Keratinocyte (primary cell): ENCODE measurements around the gene ZNF804A. TPM values are rescaled to one million over a fixed set of nuclear protein-coding genes. Genes with fewer than 3 reads are reported as not detected.

ENCODE experiments used
- DNase-seq: peaks from one replicate; pipeline ENCODE4 v3.0.0-alpha.2; 2011; ENCODE audit warnings: low read depth, missing footprints, low spot score
- FAIRE-seq: peaks from 2 replicates; lab custom pipeline; 2011; peaks lifted over from hg19 to GRCh38; lab: Jason Lieb, UNC
- H2AFZ ChIP-seq: 2 replicates; pipeline ENCODE4 v1.6.0; 2012; ENCODE audit warnings: low read length, control low read depth, inconsistent platforms; ENCODE audit not compliant: control insufficient read depth
- H3K27ac ChIP-seq: 2 replicates; pipeline ENCODE4 v1.5.1; 2011; ENCODE audit warnings: low read length; ENCODE audit not compliant: control insufficient read depth, insufficient read depth
- H3K27me3 ChIP-seq: 3 replicates; pipeline ENCODE4 v1.6.0; 2011; ENCODE audit warnings: low read length; ENCODE audit not compliant: control insufficient read depth, insufficient read depth; ENCODE audit errors: extremely low read depth
- H3K36me3 ChIP-seq, 2 experiments: 2 replicates in 1 of 2; 3 replicates in 1 of 2; pipeline ENCODE4 v1.5.1; 2011; ENCODE audit warnings: low read length in 2 of 2, mild to moderate bottlenecking in 1 of 2; ENCODE audit not compliant: control insufficient read depth in 2 of 2, insufficient read depth in 2 of 2; ENCODE audit errors: extremely low read depth in 1 of 2
- H3K4me1 ChIP-seq: 3 replicates; pipeline ENCODE4 v1.5.1; 2011; ENCODE audit warnings: low read length; ENCODE audit not compliant: control insufficient read depth, insufficient read depth; ENCODE audit errors: extremely low read depth
- H3K4me2 ChIP-seq: 3 replicates; pipeline ENCODE4 v1.6.0; 2011; ENCODE audit warnings: low read depth, low read length; ENCODE audit not compliant: control insufficient read depth, insufficient read depth; ENCODE audit errors: extremely low read depth
- H3K4me3 ChIP-seq, 3 experiments: fragments of 200-600 bp in 1 of 3; sonication (generic) in 1 of 3; 2 replicates in 2 of 3; 3 replicates in 1 of 3; pipeline ENCODE4 v1.5.1; 2011 to 2016; ENCODE audit warnings: low read length in 3 of 3, mild to moderate bottlenecking in 3 of 3, control low read depth in 2 of 3, inconsistent platforms in 1 of 3, low read depth in 1 of 3, mixed read lengths in 1 of 3, mixed run types in 1 of 3, moderate library complexity in 1 of 3; ENCODE audit not compliant: control insufficient read depth in 2 of 3, insufficient read depth in 2 of 3; ENCODE audit errors: extremely low read depth in 1 of 3
- H3K79me2 ChIP-seq: 2 replicates; pipeline ENCODE4 v1.6.0; 2012; ENCODE audit warnings: low read length; ENCODE audit not compliant: control insufficient read depth, insufficient read depth
- H3K9ac ChIP-seq: 3 replicates; pipeline ENCODE4 v1.6.0; 2011; ENCODE audit warnings: low read length; ENCODE audit not compliant: control insufficient read depth, insufficient read depth; ENCODE audit errors: extremely low read depth
- H3K9me1 ChIP-seq: 3 replicates; pipeline ENCODE4 v1.6.0; 2011; ENCODE audit warnings: low read length; ENCODE audit not compliant: control insufficient read depth, insufficient read depth; ENCODE audit errors: extremely low read depth
- H3K9me3 ChIP-seq: 2 replicates; pipeline ENCODE4 v1.5.1; 2012; ENCODE audit warnings: low read depth, low read length; ENCODE audit not compliant: control insufficient read depth
- H4K20me1 ChIP-seq: 3 replicates; pipeline ENCODE4 v1.6.0; 2011; ENCODE audit warnings: low read length; ENCODE audit not compliant: control insufficient read depth, insufficient read depth; ENCODE audit errors: extremely low read depth
- CTCF ChIP-seq, 3 experiments: IDR thresholded peaks in 1 of 3; conservative IDR thresholded peaks in 1 of 3; optimal IDR thresholded peaks in 1 of 3; 2 replicates in 2 of 3; 3 replicates in 1 of 3; pipeline versions ENCODE3 to v1.5.1; 2011; ENCODE audit warnings: low read length in 3 of 3, mild to moderate bottlenecking in 3 of 3, moderate library complexity in 2 of 3, control low read depth in 1 of 3, inconsistent platforms in 1 of 3; ENCODE audit not compliant: insufficient read depth in 2 of 3; ENCODE audit errors: extremely low read depth in 1 of 3
- EZH2 ChIP-seq: IDR thresholded peaks from one replicate; pipeline ENCODE4 v1.6.1; 2012; ENCODE audit warnings: inconsistent platforms, mild to moderate bottlenecking, low read length, moderate library complexity
- dilution Hi-C: fragments of 300-500 bp; cut with MboI; formaldehyde crosslinking; loops from one replicate; pipeline ENCODE4 v1.7.0; 2020; ENCODE audit warnings: low sequenced_read_pairs; ENCODE audit not compliant: extremely low pct_ligation_motif_present
- polyA plus RNA-seq, 5 experiments: library from polyadenylated mRNA; depleted of rRNA in 3 of 5; stranded (reverse) in 3 of 5; stranded (forward) in 1 of 5; unstranded in 1 of 5; fragments of >200 nt; gene quantifications; 1 replicate in 1 of 5; 2 replicates in 3 of 5; 3 replicates in 1 of 5; pipeline versions ENCODE4 v1.2.1 to v1.2.3, GENCODE V29; 2011 to 2012; ENCODE audit warnings: missing spikeins in 2 of 5, low read depth in 1 of 5, low replicate concordance in 1 of 5

The ZNF804A gene
- polyA plus RNA-seq, 1 donor (not counting 4 experiments of a cell fraction or from before 2014, with no cell fraction given): 0.08 TPM

- H3K9me3 ChIP-seq: no peaks in the 10 kb centered on the region
- no peaks in the 10 kb centered on the region for H3K36me3 ChIP-seq
- FAIRE-seq (no peak), DNase-seq (no peak)
- no peak overlapping the region for H3K4me3 ChIP-seq
- H3K27me3 ChIP-seq: no peaks in the 10 kb centered on the region
- H3K27ac ChIP-seq: no peak overlapping the region
- no peaks in the 10 kb centered on the region for H3K4me1 ChIP-seq
- H4K20me1 ChIP-seq: no peaks in the 10 kb centered on the region
- no peak for TF ChIP-seq CTCF (optimal IDR thresholded peaks at IDR 0.05 in 1 of 3, IDR thresholded peaks at IDR 0.05 in 1 of 3, conservative IDR thresholded peaks at IDR 0.05 in 1 of 3; ENCODE audit: extremely low read depth in 1 of 3, insufficient read depth in 2 of 3, low read length in 3 of 3)
- no peak for TF ChIP-seq EZH2
- H3K9me1 ChIP-seq: no peaks in the 10 kb centered on the region
- no peak overlapping the region for H2AFZ ChIP-seq
- H3K4me2 ChIP-seq: no peak overlapping the region
- H3K79me2 ChIP-seq: no peaks in the 10 kb centered on the region
- H3K9ac ChIP-seq: no peak overlapping the region
- dilution Hi-C loops: no loop called here
Observed at GRCh38 chr2:184830531-184830930, 232.2 kb downstream of the ZNF804A start.

GRCh38 chr2:184834699-184835397 is 236.5 kb downstream of the ZNF804A start:
- Histone ChIP-seq H3K36me3 (no peaks in the 10 kb centered on the region), H3K79me2 (no peaks in the 10 kb centered on the region), H3K4me2 (no peak overlapping the region), H3K4me1 (no peaks in the 10 kb centered on the region), H3K4me3 (no peak overlapping the region), H3K27me3 (no peaks in the 10 kb centered on the region), H4K20me1 (no peaks in the 10 kb centered on the region), H3K9ac (no peak overlapping the region), H3K9me3 (no peaks in the 10 kb centered on the region), H3K9me1 (no peaks in the 10 kb centered on the region), H3K27ac (no peak overlapping the region), H2AFZ (no peak overlapping the region)
- FAIRE-seq (no peak), DNase-seq (no peak)
- TF ChIP-seq CTCF (optimal IDR thresholded peaks at IDR 0.05 in 1 of 3, IDR thresholded peaks at IDR 0.05 in 1 of 3, conservative IDR thresholded peaks at IDR 0.05 in 1 of 3; ENCODE audit: extremely low read depth in 1 of 3, insufficient read depth in 2 of 3, low read length in 3 of 3) (no peak), EZH2 (no peak)
- dilution Hi-C loops: no loop called here
